Stimulated activated CD8-positive, alpha-beta memory T cell treated with anti-CD3 and anti-CD28 coated beads, Interleukin-7, amount 100 ng/mL, for 24 hours (primary cell): ENCODE results near the gene FAM193B.
A peak's percentile ranks its signal among the peaks of the same experiment; 100 is the strongest.

Source experiments
- DNase-seq: peaks from one replicate; pipeline ENCODE4 v3.0.0-alpha.2; 2020; ENCODE audit warnings: low read depth

FAM193B gene

GRCh38 chr5:177554474-177555111 is at the start of gene FAM193B:
TSS of gene FAM193B (minus strand) at chr5:177554563. CDS start at chr5:177554458, 105 bp downstream.
- peak; percentile 94 for DNase-seq

GRCh38 chr5:177604116-177604521 is 49.8 kb upstream of the FAM193B start:
- DNase-seq = no peak

- no peak for DNase-seq
Observed at GRCh38 chr5:177603631-177604030, 49.3 kb upstream of the FAM193B start.

GRCh38 chr5:177602458-177602830 is 48.1 kb upstream of the FAM193B start:
- no peak for DNase-seq

- no peak for DNase-seq
Observed at GRCh38 chr5:177601577-177602457, 47.5 kb upstream of the FAM193B start.

GRCh38 chr5:177601126-177601525 is 46.8 kb upstream of the FAM193B start:
- DNase-seq = no peak

GRCh38 chr5:177600508-177601018 is 46.2 kb upstream of the FAM193B start:
- no peak for DNase-seq

- DNase-seq = peak; percentile 67
Observed at GRCh38 chr5:177599731-177600507, 45.6 kb upstream of the FAM193B start, which contains the start of gene B4GALT7. TSS of gene B4GALT7 (plus strand) at chr5:177600132. CDS start at chr5:177600211, 79 bp downstream.

GRCh38 chr5:177598477-177598876 is 44.1 kb upstream of the FAM193B start:
- no peak for DNase-seq

GRCh38 chr5:177596775-177597238 is 42.4 kb upstream of the FAM193B start:
- no peak for DNase-seq

GRCh38 chr5:177595991-177596774 is 41.8 kb upstream of the FAM193B start:
- DNase-seq = no peak

- DNase-seq = no peak
Observed at GRCh38 chr5:177595026-177595585, 40.7 kb upstream of the FAM193B start.

GRCh38 chr5:177594071-177594470 is 39.7 kb upstream of the FAM193B start:
- DNase-seq = no peak

- DNase-seq = no peak
Observed at GRCh38 chr5:177593511-177593910, 39.1 kb upstream of the FAM193B start.

- DNase-seq = no peak
Observed at GRCh38 chr5:177592905-177593304, 38.5 kb upstream of the FAM193B start.

- DNase-seq = peak; percentile 66
Observed at GRCh38 chr5:177592010-177592834, 37.9 kb upstream of the FAM193B start, which contains the start of gene TMED9. TSS of gene TMED9 (plus strand) at chr5:177592203. CDS start at chr5:177592215, 12 bp downstream.

- DNase-seq = no peak
Observed at GRCh38 chr5:177591690-177592009, 37.3 kb upstream of the FAM193B start.

GRCh38 chr5:177590406-177590805 is 36.0 kb upstream of the FAM193B start:
- DNase-seq = no peak

GRCh38 chr5:177588413-177588909 is 34.1 kb upstream of the FAM193B start:
- DNase-seq = no peak

GRCh38 chr5:177578316-177578715 is 24.0 kb upstream of the FAM193B start:
- DNase-seq = no peak
